ENCODE data around the gene PSTPIP2. TPM values are rescaled to one million over a fixed set of nuclear protein-coding genes. Genes with fewer than 3 reads are reported as not detected.

The PSTPIP2 gene
- total and polyA plus RNA-seq, 9 of the 15 experiments (the other 6 are each of a cell fraction or from before 2014, with no cell fraction given): 14.0 to 45.7 (median 27.1) TPM

DNA sequence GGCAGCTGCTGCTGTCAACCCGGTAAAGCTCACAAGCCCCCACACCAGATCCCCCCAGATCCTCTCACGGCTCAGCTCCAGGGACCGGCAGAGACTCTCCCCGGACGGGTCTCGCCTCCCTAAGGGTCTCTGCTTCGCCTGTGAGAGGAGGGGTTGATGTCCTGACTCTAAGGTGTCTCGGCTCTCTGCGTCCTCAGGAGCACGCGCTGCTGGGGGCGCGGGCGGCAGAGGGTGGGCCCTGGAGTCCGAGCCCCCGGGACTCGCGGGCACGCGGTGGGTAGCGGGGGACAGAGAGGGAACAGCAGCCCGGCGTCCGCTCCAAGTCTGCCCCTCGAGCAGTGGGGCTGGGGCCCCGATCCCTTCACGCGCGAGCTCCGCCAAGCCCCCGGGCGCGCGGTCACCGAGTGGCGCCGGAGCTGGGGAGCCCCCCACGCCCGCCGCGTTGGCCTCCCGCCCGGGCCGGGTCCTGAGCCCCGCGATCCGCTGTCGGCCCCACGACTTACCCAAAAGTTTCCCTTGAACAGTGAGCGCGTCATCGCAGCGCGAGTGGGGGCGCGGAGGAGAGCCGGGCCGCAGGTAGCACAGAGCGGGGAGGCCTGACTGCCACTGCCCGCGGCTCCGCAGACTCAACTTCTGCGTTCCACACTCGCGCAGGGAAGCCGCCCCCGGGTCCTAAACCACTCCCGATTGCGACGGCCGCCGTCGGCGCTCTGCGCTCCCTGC is at the start of gene PSTPIP2 (continued):
- TF ChIP-seq, protein P1, sequence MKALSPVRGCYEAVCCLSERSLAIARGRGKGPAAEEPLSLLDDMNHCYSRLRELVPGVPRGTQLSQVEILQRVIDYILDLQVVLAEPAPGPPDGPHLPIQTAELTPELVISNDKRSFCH (CRISPR knock-in tag; IDR thresholded peaks at IDR 0.05): no peak
- TF ChIP-seq, protein P1 (tag; IDR thresholded peaks at IDR 0.05): no peak
- TF ChIP-seq ZC3H4 (CRISPR knock-in tag; IDR thresholded peaks at IDR 0.05; ENCODE audit: borderline replicate concordance): 0 out of 2 replicates have a peak, but pooled peaks have one; percentile 25
- TF ChIP-seq, protein P2, sequence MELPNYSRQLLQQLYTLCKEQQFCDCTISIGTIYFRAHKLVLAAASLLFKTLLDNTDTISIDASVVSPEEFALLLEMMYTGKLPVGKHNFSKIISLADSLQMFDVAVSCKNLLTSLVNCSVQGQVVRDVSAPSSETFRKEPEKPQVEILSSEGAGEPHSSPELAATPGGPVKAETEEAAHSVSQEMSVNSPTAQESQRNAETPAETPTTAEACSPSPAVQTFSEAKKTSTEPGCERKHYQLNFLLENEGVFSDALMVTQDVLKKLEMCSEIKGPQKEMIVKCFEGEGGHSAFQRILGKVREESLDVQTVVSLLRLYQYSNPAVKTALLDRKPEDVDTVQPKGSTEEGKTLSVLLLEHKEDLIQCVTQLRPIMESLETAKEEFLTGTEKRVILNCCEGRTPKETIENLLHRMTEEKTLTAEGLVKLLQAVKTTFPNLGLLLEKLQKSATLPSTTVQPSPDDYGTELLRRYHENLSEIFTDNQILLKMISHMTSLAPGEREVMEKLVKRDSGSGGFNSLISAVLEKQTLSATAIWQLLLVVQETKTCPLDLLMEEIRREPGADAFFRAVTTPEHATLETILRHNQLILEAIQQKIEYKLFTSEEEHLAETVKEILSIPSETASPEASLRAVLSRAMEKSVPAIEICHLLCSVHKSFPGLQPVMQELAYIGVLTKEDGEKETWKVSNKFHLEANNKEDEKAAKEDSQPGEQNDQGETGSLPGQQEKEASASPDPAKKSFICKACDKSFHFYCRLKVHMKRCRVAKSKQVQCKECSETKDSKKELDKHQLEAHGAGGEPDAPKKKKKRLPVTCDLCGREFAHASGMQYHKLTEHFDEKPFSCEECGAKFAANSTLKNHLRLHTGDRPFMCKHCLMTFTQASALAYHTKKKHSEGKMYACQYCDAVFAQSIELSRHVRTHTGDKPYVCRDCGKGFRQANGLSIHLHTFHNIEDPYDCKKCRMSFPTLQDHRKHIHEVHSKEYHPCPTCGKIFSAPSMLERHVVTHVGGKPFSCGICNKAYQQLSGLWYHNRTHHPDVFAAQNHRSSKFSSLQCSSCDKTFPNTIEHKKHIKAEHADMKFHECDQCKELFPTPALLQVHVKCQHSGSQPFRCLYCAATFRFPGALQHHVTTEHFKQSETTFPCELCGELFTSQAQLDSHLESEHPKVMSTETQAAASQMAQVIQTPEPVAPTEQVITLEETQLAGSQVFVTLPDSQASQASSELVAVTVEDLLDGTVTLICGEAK (IDR thresholded peaks at IDR 0.05): no peak
- TF ChIP-seq, protein P2 (CRISPR knock-in tag; IDR thresholded peaks at IDR 0.05): no peak
- TF ChIP-seq, protein P3, sequence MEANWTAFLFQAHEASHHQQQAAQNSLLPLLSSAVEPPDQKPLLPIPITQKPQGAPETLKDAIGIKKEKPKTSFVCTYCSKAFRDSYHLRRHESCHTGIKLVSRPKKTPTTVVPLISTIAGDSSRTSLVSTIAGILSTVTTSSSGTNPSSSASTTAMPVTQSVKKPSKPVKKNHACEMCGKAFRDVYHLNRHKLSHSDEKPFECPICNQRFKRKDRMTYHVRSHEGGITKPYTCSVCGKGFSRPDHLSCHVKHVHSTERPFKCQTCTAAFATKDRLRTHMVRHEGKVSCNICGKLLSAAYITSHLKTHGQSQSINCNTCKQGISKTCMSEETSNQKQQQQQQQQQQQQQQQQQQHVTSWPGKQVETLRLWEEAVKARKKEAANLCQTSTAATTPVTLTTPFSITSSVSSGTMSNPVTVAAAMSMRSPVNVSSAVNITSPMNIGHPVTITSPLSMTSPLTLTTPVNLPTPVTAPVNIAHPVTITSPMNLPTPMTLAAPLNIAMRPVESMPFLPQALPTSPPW (CRISPR knock-in tag; IDR thresholded peaks at IDR 0.05): peak; percentile 21; the same call in 1 of the 2 replicates
- TF ChIP-seq, protein P4, sequence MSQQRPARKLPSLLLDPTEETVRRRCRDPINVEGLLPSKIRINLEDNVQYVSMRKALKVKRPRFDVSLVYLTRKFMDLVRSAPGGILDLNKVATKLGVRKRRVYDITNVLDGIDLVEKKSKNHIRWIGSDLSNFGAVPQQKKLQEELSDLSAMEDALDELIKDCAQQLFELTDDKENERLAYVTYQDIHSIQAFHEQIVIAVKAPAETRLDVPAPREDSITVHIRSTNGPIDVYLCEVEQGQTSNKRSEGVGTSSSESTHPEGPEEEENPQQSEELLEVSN (IDR thresholded peaks at IDR 0.05; ENCODE audit: borderline replicate concordance in 1 of 2, extremely low read depth in 1 of 2, insufficient read depth in 1 of 2, insufficient read length in 1 of 2, low read depth in 1 of 2, low read length in 1 of 2, poor library complexity in 1 of 2, severe bottlenecking in 1 of 2): peak in 1 of 2 experiments; percentile 53
- TF ChIP-seq SRSF1 (IDR thresholded peaks at IDR 0.05; ENCODE audit: low read depth, low read length): no peak
- TF ChIP-seq BCOR (IDR thresholded peaks at IDR 0.05): 0 out of 2 replicates have a peak, but pooled peaks have one; percentile 41
- peak; percentile 68 for TF ChIP-seq HMGN3 (IDR thresholded peaks at IDR 0.05; ENCODE audit: borderline replicate concordance, extremely low read depth, insufficient read length, low read depth, low read length)
- peak; percentile 87 for TF ChIP-seq CXXC5 (CRISPR knock-in tag; IDR thresholded peaks at IDR 0.05)
- TF ChIP-seq PCBP1 (IDR thresholded peaks at IDR 0.05; ENCODE audit: low read depth, low read length, poor library complexity, severe bottlenecking): peak; percentile 33
- TF ChIP-seq TRIM28 (IDR thresholded peaks at IDR 0.05): no peak
- TF ChIP-seq KDM5B (IDR thresholded peaks at IDR 0.05; ENCODE audit: insufficient replicate concordance, low read depth, low read length): peak; percentile 52
